Measurements from ENCODE around the gene LRIG2. TPM values are rescaled to one million over a fixed set of nuclear protein-coding genes. Genes with fewer than 3 reads are reported as not detected.

LRIG2 gene
- total and polyA plus RNA-seq, 2 of the 13 experiments (the other 11 are each of a cell fraction or from before 2014, with no cell fraction given), result 8.1 to 12.2 TPM

GRCh38 chr1:113027449-113027848 lies 45.5 kb upstream of the LRIG2 start (continued):
- no peak for TF ChIP-seq ZNF18 (CRISPR knock-in tag; IDR thresholded peaks at IDR 0.05; ENCODE audit: insufficient replicate concordance)
- TF ChIP-seq DNMT1 (CRISPR knock-in tag; IDR thresholded peaks at IDR 0.05), result no peak
- no peak for TF ChIP-seq PHF21A (CRISPR knock-in tag; IDR thresholded peaks at IDR 0.05)

GRCh38 chr1:113029822-113030221 lies 43.2 kb upstream of the LRIG2 start:
- DNase-seq (ENCODE audit: low spot score) (no peak), FAIRE-seq (no peak), ATAC-seq (no peak)
- Histone ChIP-seq H3K4me2 (ENCODE audit: low read depth, low read length) (no peak overlapping the region; the same call in 1 of the 2 replicates), H4K20me1 (ENCODE audit: insufficient read depth, low read length) (no peaks in the 10 kb centered on the region), H3K36me3 (replicated peaks in 1 of 2; ENCODE audit: control insufficient read depth in 1 of 2, insufficient read depth in 2 of 2, low read length in 2 of 2) (no peaks in the 10 kb centered on the region), H3K9me3 (ENCODE audit: low read length) (no peaks in the 10 kb centered on the region), H3K4me1 (ENCODE audit: insufficient read depth, low read length) (peaks cover 69% of the 10 kb centered on the region), H3K27ac (ENCODE audit: extremely low read length, insufficient read depth, low read length) (no peak overlapping the region), H2AFZ (ENCODE audit: low read length) (no peak overlapping the region), H3K4me3 (replicated peaks in 1 of 3; ENCODE audit: insufficient read depth in 1 of 3, low read depth in 2 of 3, low read length in 3 of 3) (no peak overlapping the region), H3K9ac (ENCODE audit: insufficient read depth, low read depth, low read length) (no peak overlapping the region), H3K27me3 (ENCODE audit: control insufficient read depth in 1 of 2, insufficient read depth in 2 of 2, low read length in 2 of 2) (no peaks in the 10 kb centered on the region), H3K79me2 (ENCODE audit: insufficient read depth, low read length) (no peaks in the 10 kb centered on the region)
- in situ Hi-C loops (cut with HindIII; ENCODE audit: extremely low pct_ligation_motif_present, low pct_unique_long_range_greater_than_20kb), result loop anchor here (25.0 kb wide), 1 partner anchor 318 kb away; the partner anchor contains the start of genes PPM1J and RHOC
- CTCF ChIA-PET (ENCODE audit: low intra/inter-chr PET ratio, low total read pairs), result no interaction called here
- intact Hi-C loops (cut with micrococcal nuclease; ENCODE audit: unreplicated experiment), result loop anchor here (5.0 kb wide), 1 partner anchor 73 kb away; the partner anchor contains the start of gene SLC16A1
- WGBS (ENCODE audit: low lambda C conversion rate), result 18% methylated on average over 1 of the region's 1 CpG
- no TSS peak for BruUV-seq (replicated peaks)
- POLR2A ChIA-PET, result no interaction called here
- TF ChIP-seq STAG1 (CRISPR knock-in tag; IDR thresholded peaks at IDR 0.05) (no peak), ZNF792 (CRISPR knock-in tag; IDR thresholded peaks at IDR 0.05) (no peak), GPN1 (CRISPR knock-in tag; IDR thresholded peaks at IDR 0.05; ENCODE audit: borderline replicate concordance) (no peak), ZNF800 (CRISPR knock-in tag; IDR thresholded peaks at IDR 0.05) (no peak), ZNF142 (CRISPR knock-in tag; IDR thresholded peaks at IDR 0.05) (no peak), NCOR1 (IDR thresholded peaks at IDR 0.05; ENCODE audit: borderline replicate concordance, low read length) (no peak), ARID3A (IDR thresholded peaks at IDR 0.05; ENCODE audit: low read depth, low read length) (no peak), MTF2 (CRISPR knock-in tag; IDR thresholded peaks at IDR 0.05; ENCODE audit: borderline replicate concordance) (no peak), RBAK (CRISPR knock-in tag; IDR thresholded peaks at IDR 0.05) (no peak)

Data from HepG2 (cell line).